HG03342 (cell line): ENCODE measurements around the gene DDI2.
"Not testable (repeated sequence)": the region's sequence is repeated elsewhere in the genome, so short reads cannot be mapped to it uniquely, and the experiment has no call there.

ENCODE experiments used
- ATAC-seq: cut with Tn5 transposase; IDR thresholded peaks from one replicate; pipeline ENCODE4 v1.9.1; 2021; ENCODE audit warnings: mild to moderate bottlenecking, moderate library complexity; ENCODE audit not compliant: unreplicated experiment

DDI2 gene

DNA sequence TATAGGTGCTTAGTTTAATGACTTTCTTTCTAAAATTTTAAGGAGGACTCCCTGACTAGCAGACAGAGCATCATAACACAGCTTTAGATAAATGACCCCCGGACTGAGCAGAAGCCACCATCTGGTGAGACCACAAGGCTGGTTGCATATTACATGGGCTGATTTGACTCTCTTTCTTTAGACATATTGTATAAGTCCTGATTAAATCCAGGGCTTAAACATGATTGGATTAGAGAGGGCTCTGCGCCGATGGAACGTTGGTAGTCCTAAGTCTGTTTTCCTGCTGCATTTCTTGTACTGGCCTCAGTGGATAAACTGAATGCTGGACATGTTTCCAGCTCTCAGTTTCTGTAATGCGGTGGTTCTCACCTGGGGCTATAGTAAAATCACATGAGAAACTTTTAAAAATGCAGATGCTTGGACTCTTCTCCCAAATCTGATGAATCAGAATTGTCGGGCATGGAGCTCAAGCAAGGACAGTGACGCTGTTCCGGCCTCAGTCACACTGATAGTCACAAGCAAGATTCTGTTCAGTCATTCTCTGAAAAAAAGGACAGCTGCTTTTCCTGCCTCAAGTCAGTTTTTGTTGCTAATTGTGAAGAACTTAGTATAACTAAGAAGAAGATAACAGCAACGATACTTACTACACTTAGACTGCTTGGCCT lies 16.6 kb downstream of the DDI2 start:
- ATAC-seq, result no peak

DNA sequence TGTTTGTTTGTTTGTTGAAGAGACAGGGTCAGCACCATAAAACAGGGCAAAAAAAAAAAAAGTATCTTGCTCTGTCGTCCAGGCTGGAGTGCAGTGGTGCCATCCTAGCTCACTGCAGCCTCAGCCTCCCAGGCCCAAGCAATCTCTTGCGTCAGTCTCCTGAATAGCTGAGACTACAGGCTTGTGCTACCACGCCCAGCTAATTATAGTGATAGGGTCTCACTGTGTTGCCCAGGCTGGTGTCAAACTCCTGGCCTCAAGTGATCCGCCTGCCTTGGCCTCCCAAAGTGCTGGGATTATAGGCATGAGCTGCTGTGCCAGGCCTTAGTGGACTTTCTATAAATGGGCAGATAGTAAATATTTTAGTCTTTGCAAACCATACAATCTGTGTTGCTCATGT lies 19.2 kb downstream of the DDI2 start:
- ATAC-seq, result no peak

DNA sequence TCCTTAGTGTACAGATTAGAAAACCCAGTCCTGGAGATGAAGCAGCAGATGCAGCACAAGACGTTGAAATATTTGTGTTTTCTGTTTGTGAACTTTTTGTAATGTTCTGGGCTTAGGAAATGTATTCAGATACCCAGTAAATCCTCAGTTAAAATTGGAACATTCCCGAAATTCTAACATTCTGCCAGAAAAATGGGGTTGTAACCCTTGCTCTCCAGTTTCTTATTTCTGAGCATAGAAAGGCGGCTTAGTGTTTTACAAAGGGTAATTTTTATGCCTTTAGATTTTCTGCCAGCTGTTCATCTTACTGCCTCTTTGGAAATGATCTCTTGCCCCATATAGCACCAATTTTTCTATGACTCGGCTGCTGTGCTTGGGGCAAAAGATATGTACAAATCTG lies 20.6 kb downstream of the DDI2 start:
- ATAC-seq, result no peak

DNA sequence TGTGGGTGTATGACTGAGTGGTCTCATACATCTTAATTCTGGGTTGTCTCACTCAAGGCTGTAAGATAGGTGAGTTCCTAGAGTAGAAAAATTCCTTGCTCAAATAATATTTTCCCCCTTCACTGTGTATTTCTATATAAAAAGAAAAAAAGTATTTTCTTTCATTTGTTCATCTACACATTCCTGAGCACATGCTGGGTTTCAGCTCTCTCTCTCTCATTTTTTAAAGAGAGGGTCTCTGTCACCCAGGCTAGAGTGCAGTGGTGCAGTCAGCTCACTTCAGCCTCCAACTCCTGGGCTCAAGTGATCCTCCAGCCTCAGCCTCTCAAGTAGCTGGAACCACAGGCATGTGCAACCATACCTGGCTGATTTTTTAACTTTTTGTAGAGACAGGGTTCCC lies 22.0 kb downstream of the DDI2 start:
- no peak for ATAC-seq

DNA sequence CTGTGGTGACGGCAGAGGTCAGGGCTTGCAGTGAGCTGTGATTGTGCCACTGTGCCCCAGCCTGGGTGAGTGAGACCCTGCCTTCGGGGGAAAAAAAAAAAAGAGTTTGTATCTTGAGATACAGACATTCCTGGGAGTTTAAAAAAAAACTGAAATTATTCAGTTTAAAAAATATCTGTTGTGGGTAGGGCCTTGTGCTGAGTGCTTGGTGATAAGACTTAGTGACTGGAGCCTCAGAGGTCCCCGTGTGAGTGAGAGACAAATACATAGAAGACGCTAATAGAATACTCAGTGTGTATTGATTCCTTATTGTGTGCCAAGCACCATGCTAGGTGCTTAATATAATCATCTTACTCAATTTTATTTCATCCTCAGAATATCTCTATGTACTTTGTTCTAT lies 22.7 kb downstream of the DDI2 start:
- no peak for ATAC-seq

DNA sequence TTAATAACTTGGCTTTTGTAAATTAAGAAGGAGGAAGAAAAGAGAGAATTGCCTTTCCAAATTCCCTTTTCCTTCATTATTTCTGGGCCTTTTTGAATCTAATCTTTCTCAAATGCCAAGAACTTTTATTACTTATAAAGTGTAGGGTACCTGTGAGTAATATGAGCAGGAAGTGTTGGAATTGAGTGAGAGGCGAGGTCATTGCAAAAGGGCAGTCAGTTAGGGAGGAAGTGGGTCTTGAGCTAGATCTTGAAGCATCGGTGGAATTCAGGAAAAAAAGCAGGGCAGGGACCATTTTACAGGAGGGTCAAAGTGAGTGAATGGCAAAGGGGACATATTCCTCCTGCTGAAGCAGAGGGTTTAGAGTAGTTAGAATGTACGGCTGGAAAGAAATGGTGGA lies 23.4 kb downstream of the DDI2 start:
- ATAC-seq, result no peak

DNA sequence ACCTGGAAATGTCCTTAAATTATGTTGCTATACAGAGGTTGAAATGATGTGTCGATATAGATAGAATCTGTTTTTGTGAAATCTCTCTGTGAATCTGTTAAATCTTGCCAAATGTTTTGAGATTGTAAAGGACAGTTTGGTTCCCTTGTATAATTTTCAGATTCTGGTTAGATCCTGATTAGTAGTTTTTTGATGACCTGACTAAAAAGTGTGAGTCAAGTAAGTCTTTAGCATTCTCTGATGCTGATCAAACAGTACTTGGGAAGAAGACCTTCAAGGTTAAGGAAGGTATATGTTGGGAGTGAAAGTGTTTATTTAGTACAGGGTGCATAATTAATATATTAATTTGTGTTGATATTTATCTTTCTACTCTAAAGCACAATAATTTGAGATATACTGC lies 32.7 kb downstream of the DDI2 start:
- ATAC-seq, result no peak

DNA sequence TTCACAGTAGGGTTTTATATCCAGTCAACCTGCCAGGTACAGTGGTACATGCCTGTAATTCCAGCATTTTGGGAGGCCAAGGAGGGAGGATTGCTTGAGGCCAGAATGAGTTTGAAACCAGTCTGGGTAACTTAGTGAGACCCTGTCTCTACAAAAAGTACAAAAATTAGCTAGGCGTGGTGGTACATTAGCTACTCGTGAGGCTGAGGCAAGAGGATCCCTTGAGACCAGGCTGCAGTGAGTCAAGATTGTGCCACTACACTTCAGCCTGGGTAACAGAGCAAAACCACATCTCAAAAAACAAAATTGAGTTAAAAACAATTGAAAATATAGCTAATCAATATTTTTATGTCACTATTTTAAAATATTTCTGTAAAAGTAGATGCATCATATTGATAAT lies 33.2 kb downstream of the DDI2 start:
- no peak for ATAC-seq

DNA sequence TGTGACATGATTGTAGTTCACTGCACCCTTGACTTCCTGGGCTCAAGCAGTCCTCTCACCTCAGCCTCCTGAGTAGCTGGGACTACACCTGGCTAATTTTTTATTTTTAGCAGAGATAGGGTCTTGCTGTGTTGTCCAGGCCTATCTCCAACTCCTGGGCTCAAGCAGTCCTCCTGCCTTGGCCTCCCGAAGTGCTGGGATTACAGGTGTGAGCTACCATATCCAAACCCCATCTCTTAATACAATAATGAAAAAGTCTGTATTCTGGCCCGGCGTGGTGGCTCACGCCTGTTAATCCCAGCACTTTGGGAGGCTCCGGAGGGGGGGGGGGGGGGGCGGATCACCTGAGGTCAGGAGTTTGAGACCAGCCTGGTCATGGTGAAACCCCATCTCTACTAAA lies 34.9 kb downstream of the DDI2 start:
- not testable (repeated sequence) for ATAC-seq

DNA sequence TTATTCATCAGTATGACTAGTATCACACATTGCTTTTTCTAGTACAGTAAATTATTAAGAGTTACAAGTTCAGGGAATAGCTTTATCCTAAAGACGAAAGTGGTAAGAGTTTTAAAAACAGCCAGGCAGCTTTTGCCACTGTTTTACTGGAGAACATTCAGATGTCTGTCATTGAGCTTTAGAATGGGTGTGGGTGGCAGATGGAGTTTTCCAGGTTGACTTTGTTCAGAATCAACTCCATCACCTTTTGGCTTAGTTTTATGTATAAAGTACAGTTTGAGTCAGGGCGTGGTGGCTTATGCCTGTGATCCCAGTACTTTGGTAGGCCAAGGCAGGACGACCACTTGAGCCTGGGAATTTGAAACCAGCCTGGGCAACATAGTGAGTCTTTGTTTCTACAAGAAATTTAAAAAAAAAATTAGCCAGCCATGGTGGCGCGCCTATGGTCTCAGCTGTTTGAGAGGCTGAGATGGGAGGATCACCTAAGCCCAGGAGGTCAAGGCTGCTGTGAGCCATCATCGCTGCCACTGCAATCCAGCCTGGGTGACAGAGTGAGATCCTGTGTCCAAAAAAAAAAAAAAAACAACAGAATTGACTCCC lies 36.9 kb downstream of the DDI2 start:
- ATAC-seq, result no peak

DNA sequence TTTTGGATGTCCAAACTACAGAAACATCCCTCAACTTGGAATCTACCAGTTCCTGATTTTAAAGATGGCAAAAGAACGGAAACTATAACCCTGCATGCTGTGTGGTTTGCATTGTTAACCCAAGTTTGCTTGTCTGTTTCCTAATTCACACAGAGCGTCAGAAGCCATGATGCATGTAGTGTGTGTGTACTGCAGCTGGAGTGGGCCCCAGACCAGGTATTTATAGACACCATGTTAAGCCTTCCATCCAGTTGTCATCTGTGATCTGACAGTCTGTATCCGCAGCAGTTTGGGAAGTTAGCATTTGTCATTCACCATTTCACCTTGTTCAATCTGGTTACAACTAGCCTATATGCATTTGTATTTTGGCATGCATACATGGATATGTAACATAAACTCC lies 39.2 kb downstream of the DDI2 start:
- no peak for ATAC-seq

DNA sequence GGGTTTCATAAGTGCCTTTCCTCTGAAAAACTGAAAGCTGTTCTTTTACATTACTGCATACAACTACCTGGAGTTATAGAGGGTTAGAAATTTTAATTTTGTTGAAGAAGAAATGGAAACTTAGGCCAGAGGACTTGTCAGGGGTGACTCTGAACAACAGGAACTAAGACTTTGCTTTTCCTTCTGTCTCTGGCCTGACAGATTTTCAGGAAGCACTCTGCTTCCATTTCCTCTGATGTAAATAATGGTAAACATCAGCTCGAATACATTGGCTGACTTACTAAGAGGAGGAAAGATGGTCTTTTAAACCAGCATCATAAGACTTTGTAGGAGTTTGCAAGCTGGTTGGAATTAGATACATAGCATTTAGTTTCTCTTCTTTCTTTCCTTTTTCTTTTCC lies 39.8 kb downstream of the DDI2 start:
- ATAC-seq, result no peak

DNA sequence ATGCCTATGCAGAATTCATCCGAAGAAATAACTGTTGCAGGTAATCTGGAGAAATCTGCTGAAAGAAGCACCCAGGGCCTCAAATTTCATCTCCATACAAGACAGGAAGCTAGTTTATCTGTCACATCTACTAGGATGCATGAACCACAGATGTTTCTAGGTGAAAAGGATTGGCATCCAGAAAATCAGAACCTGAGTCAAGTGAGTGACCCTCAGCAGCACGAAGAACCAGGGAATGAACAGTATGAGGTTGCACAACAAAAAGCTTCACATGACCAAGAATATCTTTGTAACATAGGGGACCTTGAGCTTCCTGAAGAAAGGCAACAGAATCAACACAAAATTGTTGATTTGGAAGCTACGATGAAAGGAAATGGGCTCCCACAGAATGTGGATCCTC lies 42.9 kb downstream of the DDI2 start:
- ATAC-seq, result no peak

DNA sequence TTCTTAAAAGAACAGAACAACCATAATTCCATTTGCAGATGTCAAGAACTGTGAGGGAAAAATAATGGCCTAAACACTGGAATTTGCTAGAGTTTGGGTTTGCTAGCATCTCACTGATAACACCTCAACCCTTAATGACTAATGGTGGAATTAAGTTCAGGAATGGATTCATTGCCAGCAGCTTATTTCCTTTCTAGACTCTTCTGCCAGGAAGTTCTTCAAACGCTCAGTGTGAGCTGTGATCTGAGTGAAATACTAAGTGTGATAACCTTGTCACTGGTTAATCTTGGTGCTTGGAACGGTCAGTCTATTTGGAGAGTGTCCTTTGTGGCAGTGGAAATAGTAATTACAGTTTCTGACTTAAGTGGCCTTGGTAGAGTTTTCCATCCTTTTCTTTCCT lies 45.2 kb downstream of the DDI2 start:
- ATAC-seq, result no peak

DNA sequence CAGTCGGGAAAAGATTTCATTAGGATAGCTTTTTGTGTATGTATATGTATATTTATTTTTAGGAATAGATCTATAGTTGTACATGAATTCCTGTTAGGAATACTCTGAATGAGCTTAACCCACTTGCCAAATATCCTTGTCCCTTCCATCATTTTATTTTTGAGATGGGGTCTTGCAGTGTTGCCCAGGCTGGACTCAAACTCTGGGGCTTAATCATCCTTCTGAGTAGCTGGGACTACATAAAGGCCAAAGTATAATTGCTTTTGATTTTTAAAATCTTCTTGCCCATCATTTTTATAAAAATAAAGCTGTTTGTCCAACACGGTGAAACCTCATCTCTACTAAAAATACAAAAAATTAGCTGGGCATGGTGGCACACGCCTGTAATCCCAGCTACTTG lies 46.7 kb downstream of the DDI2 start:
- ATAC-seq, result no peak

DNA sequence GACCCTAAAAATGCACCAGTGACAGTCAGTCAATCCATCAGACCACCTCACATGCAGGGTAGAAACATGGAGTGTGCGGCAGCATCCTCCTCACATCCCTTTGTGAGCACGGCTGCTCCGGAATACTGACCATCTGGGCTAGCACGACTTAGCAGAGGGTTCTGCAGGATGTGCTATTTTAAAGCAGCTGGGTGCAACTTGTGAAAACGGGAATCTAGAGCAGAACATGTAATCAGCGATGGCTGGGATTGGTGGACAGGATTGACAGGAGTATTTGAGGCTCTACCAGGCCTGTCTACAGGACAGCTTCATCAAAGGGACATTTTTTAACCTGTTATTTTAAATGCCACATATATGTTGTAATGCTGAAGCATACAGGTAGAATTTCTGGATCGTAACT lies 50.1 kb downstream of the DDI2 start:
- ATAC-seq, result no peak

DNA sequence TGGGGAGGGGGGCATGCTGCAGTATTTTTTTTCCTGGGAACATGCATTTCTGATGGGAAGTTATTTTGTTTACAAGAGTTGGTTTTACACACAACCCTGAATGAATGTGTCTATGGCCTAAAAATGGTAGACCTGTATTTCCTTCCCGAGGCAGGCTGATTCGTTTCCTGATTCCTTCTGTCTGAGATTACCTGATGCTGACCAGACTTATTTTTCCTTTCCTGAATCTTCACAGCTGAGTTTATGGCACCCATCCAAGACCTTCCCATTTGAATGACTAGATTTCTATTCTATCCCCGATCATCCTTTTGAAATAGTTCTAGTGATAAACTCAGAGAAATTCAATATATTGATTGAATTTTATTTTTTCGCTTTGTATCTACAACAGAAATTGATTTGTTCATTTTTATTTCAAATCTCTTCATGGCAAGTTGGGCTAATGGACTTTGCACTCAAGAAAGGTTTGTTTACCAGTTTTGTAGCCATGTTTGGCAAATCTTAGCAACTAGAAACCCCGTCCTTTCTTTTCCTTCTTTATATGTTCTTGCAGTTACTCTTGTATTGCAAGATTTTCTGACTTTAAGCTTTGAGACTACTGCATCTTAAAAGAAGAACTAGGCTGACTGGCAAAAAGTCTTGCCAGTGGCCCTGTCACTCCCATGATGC lies 51.0 kb downstream of the DDI2 start:
- no peak for ATAC-seq

DNA sequence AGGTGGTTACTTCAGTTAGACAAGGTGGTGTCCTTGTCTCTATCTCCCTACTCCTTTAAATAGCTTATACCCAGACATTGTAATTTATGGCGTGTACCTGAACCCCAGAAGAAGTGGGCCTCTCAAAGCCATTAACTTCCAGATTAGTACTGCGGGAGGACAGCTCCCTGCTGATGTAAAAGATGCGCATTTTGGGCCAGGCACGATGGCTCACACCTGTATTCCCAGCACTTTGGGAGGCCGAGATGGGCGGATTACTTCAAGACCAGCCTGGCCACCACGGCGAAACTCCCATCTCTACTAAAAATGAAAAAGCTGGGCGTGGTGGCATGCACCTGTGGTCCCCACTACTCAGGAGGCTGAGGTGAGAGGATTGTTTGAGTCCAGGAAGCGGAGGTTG lies 51.8 kb downstream of the DDI2 start:
- ATAC-seq, result no peak

DNA sequence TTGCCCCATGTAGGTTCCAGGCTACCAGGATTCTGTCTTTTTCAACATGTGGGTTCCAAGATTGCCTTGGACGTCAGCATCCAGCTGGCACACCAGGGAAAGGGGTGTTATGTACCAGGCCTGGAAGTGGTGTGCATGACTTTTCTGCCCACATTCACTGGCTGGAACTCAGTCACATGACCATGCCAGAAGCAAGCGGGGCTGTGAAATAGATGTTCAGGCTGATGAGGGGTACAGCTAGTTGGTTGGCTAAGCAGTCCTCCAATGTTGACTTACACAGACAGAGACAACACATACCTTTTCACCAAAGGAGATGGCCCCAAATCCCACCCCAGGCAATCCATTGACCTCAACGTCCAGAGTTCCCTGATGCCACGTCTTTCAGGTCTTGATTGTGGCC lies 52.6 kb downstream of the DDI2 start:
- no peak for ATAC-seq

DNA sequence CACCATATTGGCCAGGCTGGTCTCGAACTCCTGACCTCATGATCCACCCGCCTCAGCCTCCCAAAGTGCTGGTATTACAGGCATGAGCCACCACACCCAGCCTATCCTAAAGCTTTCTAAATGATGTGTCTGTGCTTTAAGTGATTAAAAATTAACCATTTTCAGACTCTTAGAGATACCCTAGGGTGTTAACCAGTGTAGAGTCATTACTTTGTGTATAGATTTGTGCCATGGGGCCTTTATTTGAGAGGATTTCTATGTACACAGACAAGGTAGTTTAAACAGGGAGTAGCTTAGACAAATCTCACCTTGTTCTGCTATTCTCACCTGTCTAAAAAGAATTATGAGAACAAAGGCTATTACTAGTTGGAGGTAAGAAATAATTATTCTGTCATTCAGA lies 54.2 kb downstream of the DDI2 start:
- no peak for ATAC-seq

DNA sequence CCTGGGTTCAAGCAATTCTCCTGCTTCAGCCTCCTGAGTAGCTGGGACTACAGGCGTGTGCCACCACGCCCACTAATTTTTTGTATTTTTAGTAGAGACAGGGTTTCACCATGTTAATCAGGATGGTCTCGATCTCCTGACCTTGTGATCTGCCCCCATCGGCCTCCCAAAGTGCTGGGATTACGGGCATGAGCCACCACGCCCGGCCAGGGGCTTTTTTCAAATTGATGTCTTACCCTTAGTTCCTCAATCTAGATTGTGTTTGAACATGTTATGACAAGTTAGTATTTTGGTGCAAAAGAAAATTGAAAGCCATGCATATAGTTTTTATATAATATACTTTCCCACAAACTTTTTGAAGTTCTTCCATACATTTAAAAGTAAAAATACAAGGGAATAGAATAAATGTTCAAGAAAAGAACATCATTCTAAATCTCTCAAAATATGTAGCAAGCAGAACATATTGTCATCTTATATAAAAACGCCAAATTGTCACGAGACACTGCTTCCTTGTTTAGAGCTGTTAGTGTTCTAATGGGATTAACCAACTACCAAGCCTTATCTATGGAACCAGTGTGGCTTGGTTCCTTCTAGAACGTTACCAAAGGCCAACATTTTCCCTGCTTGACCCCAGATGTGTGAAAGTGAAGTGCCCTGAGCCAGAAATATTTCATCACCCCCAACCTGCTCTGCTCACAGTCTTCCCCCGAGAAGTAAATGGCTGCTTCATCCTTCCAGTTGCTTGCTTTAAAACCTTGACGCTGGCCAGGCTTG lies 57.3 kb downstream of the DDI2 start:
- no peak for ATAC-seq

DNA sequence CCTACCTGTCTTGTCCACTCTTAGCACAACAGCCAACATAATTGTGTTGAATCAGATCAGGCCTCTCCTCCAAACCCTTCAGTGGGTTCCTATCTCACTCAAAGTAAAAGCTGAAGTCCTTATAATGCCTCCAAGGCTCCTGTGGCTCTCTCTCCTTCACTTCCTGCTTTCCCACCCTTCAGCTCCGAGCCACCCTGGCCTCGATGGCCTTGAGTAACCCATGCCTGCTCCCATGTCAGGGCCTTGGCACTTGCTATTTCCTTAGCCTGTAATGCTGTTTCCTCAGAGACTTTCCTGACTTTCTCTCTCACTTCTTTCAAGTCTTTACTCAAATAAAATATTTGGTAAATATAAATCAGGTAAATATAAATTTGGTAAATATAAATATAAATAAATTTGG lies 58.8 kb downstream of the DDI2 start:
- no peak for ATAC-seq
